COLO829 (cell line): ENCODE results near the gene ZNF688.
"Not testable (repeated sequence)": the region's sequence is repeated elsewhere in the genome, so short reads cannot be mapped to it uniquely, and the experiment has no call there.

Experiments
- DNase-seq: peaks from one replicate; pipeline ENCODE4 v3.0.0; 2012; ENCODE audit warnings: low spot score

Gene ZNF688

GRCh38 chr16:30533748-30534367 is 37.7 kb downstream of the ZNF688 start:
- no peak for DNase-seq

DNA sequence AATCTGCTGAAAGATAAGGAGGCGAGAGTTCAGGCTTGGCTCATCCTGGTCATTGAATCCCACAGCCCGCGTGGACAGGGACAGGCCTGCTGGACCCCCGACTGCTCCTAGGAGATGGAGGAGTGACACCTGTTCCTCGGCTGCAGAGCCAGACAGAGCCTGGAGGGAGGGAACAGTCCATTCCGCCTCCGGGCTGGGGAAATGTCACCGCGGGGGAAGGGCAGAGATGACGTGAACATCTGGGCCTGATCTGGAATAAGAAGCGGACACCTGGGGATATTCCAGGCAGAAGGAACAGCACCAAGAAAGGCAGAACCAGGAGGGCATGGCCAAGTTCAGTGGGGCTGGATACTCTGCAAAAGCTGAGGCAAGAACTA is 38.4 kb downstream of the ZNF688 start:
- DNase-seq = no peak

- DNase-seq = no peak
Measured at GRCh38 chr16:30532285-30533145, 39.0 kb downstream of the ZNF688 start.

DNA sequence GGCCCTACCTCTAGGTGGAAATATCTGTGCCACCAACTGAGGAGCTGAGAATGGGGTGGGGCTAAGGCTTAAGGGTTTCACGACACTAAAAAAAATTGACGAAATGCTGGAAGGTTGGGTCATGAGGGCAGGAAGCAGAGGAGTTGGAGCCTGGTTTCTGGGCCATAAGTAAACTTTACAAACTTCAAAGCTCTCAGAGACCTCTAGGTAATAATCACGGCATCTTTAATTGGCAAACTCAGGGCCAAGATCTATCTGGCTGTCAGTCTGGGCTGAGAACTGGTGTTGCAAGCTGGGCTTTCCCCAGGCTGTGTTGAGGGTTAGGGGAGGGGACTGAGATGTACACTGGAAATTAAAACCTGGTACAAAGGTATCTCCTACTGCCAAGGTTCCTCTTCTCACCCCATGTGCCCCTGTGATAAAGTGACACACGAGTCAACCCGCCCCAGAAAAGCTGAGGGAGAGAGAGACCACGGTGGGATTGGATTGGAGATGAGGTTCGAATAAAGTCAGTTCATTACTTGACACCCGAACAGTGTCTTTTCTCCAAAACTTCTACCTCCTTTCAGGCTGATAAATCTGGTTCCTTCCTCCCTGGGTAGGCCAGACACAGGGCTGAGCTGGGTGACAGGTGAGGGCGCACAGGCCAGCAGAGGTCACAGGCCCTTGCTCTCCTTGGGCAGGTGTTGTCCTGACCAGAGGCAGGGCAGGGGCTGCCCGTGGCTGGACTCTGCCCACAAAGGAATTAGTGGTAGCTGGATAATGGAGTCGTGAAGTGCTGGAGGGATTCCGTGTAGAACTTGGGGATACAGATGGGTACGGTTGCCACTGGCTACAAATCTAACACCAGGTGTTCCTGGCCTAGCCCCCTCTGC is 41.1 kb downstream of the ZNF688 start:
- no peak for DNase-seq

GRCh38 chr16:30528799-30529457 is 42.6 kb downstream of the ZNF688 start:
- DNase-seq = no peak

DNA sequence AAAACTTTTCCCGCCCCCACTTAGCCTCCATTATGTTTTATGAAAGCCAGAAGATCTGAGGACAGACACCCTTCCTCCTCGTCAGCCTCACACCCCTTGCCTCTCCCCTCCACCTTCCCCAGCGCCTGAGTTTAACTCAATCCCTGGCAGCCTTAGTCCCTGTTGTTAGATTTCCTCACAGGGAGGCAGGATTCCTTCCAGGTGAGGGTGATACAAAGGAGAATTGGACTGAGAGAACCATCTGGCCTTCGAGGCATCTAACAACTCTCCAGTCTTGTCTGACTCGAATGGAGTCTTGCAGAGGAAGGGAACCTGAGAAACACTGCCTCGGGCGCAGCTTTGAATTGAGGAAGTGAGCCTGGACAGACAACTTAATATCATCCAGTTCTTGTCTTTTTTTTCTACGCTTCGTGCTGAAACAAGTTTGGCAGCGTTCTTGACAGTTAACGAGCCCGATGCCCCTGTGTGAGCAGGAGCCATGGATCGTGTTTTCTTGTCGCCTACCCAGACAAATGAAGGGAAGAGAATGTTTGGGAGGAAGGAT is 43.8 kb downstream of the ZNF688 start:
- DNase-seq = peak; percentile 44

DNA sequence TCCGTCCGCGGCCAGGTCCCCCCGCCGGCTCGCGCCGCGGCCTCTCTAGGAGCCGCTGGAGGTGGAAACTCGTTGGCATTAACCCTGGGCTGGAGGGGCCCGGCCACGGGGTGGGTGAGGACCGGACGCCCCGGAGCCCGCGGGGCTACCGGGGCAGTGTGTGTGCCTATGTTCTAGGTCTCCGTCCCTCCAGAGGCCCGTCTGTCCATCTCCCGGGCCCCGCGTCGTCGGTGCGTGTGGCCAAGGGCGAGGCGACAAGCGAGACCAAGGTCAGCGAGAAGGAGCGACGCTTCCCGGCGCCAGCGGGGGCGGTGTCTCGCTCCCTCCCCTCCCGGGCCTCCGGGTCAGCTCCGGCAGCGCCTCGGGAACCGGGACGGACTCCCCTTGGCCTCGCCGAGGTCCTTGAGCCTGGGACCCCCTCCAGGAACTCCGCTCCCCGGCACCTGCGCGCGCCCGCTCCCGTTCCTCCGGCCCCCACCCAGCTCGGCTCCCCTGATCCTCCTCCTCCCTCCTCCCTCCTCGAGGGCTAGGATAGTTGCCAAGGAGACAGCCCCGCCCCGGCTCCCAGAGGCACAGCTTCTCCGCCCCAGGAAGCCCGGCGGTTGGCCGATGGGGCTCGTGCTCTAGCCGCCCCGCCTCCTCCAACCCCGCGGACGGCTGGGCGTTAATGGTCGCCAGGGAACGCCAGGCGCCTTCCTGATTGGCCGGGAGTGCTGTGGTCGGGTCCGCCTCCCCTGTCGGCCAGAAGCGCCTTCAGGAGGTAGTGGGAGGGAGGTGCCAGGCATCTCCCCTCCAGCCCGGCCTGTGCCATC is 44.5 kb downstream of the ZNF688 start:
- peak; percentile 96 for DNase-seq

DNA sequence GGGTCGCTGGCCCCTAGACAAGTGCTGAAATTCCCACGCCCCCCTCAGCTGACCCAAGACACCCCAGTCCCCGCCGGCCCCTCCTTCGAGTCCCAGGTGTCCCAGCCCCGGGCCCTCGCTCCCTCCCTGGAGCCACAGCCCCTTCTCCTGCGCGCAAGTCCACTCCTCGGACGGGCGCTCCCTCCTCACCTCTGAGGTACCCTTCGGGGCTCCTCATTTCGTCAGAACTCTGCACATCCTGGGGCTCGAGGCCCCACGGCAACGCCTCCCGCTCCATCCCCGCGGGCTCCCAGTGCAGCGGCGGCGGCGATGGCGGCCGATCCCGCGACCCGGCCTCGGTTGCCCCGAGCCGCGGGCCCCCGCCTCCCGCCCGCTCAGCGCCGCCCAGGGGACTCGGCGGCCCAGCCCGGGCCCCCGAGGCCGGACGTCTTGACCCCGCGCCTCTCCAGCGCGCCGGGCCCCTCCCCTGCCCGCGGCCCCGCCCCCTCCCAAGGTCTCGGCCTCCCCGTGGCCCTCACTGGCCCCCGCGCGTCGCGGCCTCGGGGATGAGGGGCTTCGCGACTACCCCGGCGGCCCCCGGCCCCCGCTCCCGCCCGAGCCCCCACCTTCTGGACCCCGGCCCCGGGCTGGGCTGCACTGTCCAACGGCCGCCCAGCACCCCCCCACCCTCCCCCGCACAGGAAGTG is 45.2 kb downstream of the ZNF688 start, which contains the start of gene ZNF768:
Gene ZNF768 (minus strand): TSS at position 430 of the 686 bp plus-strand sequence. CDS start 153 bp downstream, at position 277.
- DNase-seq = no peak

DNA sequence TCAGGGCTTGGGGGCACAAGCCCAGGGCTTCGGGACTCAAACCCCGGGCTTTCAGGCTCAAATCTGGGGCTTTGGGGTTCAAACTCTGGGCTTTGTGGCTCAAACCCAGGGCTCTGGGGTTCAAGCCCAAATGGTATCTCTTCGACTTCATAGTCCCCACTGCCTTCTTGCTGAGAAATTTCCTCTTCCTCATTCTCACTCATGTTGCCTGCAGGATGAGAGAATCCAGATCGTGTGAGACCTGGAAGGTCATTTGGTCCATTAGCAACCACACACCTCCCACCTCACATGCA is 45.7 kb downstream of the ZNF688 start:
- DNase-seq = no peak

DNA sequence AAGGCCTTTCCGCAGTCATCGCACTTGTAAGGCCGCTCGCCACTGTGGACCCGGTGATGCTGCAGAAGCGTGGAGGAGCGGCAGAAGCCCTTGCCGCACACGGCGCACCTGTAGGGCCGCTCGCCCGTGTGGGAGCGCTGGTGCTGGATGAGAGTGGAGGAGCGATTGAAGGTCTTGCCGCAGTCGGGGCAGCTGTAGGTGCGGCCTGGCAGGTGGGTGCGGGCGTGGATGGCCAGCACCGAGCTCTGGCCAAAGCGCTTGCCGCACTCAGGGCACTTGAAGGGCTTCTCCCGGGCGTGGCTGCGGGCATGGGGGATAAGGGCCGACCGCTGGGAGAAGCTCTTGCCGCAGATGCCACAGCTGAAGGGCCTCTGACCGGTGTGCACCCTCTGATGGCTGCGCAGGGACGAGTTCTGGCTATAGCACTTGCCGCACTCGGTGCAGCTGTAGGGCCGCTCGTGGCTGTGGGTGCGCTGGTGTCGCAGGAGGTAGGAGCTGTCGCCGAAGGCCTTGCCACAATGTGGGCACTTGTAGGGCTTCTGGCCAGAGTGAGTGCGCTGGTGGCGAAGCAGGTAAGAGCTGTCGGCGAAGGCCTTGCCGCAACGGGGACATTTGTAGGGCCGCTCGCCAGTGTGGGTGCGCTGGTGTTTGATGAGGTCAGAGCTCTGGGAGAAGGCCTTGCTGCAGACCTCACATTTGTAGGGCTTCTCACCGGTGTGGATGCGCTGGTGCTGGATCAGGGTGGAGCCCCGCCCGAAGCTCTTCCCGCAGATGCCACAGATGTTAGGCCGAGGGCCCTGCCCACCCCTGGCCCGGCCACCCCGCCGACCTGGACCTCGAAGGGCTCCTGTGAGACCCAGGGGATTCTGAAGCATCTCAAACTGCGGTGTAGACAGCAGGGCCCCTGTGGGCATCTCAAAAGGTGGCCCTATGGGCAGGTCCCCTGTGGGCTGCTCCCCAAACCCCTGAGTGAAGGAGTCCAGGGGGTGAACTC is 46.6 kb downstream of the ZNF688 start:
- no peak for DNase-seq

DNA sequence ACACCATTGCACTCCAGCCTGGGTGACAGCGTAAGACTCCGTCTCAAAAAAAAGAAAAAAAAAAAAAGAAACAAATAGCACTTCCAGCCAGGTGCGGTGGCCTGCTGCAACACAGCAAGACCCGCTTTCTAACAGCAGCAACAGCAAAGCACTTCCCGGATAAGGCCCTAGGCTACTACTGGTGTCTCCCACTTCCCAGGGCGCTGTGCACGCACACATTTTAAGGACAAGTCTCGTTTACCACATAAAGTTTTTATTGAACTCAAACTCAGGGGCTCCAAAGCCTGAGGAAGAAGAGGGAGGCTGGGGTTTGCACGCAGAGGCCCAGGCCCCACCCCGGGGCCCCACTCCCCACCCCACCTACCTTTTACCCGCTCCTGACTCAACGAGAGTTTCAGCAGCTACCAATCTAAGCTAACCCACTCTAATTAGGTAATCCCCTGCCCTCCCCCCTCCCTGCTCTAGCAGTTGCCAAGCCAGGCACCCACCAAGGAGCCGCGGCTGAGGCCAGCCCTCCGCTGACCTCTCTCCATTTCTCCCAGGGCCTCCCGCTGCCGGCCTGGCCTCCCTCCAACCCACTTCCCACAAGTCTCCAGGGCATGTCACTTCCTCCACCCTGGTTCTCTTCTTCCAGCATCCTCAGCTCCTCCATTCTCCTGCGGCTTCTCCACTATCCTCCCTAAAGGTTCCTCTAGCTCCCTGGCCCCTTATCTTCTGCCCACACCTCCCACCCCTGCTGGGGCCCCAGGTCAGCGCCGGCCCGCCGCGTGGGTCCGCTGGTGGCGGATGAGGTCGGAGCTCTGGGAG is 47.5 kb downstream of the ZNF688 start:
- DNase-seq = no peak

DNA sequence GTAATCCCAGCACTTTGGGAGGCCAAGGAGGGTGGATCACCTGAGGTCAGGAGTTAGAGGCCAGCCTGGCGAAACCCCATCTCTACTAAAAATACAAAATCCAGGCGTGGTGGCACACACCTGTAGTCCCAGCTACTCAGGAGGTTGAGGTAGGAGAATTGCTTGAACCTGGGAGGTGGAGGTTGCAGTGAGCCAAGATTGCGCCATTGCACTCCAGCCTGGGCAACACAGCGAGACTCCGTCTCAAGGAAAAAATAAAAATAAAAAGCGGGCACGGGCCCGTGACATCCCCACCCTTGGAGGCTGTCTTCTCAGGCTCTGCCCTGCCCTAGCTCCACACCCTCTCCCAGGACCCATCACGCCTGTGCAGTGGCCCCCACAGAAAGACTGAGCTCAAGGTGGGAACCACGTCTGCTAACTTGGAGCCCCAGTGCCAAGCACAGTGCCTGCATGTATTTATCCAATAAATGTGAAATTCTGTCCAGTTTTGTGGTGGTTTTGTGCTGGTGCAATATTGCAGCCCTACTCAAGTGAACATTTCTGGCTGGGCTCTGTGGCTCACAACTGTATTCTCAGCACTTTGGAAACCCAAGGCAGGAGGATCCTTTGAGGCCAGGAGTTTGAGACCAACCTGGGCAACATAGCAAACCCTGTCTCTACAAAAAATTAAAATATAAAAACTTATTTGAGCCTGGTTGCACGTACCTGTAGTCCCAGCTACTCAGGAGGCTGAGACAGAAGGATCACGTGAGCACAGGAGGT is 48.6 kb downstream of the ZNF688 start:
- not testable (repeated sequence) for DNase-seq

- DNase-seq = no peak
Measured at GRCh38 chr16:30521873-30522641, 49.5 kb downstream of the ZNF688 start.

DNA sequence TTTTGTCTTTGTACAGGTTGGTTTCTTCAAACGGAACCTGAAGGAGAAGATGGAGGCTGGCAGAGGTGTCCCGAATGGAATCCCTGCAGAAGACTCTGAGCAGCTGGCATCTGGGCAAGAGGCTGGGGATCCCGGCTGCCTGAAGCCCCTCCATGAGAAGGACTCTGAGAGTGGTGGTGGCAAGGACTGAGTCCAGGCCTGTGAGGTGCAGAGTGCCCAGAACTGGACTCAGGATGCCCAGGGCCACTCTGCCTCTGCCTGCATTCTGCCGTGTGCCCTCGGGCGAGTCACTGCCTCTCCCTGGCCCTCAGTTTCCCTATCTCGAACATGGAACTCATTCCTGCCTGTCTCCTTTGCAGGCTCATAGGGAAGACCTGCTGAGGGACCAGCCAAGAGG is 50.0 kb downstream of the ZNF688 start:
- no peak for DNase-seq
